Measurements from ENCODE around the gene COPG1. TPM values are rescaled to one million over a fixed set of nuclear protein-coding genes. Genes with fewer than 3 reads are reported as not detected.
A peak's percentile ranks its signal among the peaks of the same experiment; 100 is the strongest.

Gene COPG1
- total RNA-seq, 1 donor from 2014 or later = 183 TPM

- DNase-seq (ENCODE audit: low spot score) = peak; percentile 74
Observed at GRCh38 chr3:129313665-129314385, 64.4 kb downstream of the COPG1 start.

DNA sequence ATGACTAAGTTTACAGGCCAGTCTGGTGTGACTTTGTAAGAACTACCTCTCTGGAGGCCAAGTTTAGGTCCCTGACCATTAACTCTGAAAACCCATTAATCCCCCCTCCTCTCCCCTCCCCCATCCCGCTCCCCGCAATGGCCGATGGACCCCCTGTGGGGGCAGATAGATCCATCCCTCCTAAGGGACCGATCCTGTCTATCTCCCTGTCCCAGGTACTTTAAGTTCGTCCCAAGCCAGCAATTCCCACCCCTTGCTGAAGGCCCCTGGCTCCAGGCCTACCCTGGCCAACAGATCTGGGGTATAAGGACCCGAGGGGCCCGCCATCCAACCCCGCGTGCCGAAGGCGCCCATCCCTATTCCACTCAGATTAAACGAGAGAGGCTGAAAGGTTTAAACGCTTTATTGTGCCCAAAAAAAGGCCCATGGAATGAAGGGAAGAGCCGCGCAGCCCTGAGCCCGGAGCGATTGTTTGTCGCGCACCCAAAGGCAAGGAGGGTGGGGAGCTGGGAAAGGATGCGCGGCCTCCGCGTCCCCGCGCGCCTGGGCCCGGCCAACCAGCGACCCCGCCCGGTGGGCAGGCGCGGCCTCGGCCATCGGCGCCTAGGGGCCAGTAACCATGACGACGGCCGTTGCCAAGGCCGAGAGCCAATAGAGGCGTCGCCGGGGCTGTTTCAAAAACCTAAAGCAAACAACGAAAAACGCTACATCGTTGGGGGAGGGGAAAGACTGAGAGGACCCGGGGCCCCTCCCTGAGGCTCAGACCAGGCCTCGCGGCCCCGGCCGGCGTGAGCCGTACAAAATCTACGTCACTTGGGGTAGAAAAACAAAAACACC is 65.2 kb downstream of the COPG1 start:
- peak; percentile 95 for DNase-seq (ENCODE audit: low spot score)

- DNase-seq (ENCODE audit: low spot score) = peak; percentile 90
Observed at GRCh38 chr3:129315223-129315997, 66.0 kb downstream of the COPG1 start.

DNA sequence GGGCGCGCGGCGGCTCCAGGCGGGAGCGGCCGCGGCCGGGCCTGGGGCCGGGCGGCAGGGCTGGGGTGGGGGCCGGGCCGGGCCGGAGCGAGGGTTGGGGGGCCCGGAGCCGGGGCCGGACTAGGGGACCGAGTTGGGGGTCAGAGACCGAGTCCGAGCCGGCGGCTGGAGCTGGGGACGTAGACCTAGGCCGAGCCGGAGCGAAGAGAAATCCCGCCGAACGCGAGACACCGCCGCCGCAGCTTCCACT is 66.5 kb downstream of the COPG1 start:
- DNase-seq (ENCODE audit: low spot score) = no peak

DNA sequence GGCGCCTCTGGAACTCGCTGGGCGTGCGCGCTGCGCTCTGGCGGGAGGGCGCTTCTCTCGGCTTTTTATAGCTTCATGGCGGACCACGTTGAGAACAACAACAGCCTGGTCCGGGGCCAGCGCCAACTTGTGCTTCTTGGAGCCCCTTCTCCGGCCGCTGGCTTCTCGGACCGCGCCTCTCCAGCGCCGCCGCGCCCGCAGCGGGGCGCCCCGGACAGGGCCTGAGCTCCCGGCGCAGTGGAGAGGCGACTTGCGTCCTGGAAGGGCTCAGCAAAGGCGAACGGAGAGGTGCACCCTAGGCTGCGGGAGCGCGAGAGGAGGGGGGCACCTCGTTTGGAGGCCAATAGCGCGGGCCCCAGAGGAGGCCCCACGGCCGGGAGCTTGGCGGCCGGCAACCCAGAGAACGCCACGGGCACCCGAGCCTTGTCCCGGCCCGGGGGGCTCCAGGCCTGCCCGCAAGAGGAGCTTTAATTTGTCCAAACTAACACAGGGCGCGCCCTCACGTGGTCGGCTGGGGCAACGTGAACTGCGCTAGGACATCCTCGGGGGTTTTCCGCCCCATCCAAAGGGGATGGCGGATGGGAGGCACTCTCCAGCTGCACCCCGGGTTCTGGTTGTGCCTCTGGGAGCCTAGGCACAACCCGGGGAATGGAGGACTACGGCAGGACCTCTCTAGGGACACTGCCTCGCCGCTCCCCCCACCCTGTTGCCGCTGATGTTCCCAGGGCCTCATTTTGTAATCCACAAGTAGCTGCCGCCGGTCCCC is 67.0 kb downstream of the COPG1 start:
- peak; percentile 96 for DNase-seq (ENCODE audit: low spot score)

DNA sequence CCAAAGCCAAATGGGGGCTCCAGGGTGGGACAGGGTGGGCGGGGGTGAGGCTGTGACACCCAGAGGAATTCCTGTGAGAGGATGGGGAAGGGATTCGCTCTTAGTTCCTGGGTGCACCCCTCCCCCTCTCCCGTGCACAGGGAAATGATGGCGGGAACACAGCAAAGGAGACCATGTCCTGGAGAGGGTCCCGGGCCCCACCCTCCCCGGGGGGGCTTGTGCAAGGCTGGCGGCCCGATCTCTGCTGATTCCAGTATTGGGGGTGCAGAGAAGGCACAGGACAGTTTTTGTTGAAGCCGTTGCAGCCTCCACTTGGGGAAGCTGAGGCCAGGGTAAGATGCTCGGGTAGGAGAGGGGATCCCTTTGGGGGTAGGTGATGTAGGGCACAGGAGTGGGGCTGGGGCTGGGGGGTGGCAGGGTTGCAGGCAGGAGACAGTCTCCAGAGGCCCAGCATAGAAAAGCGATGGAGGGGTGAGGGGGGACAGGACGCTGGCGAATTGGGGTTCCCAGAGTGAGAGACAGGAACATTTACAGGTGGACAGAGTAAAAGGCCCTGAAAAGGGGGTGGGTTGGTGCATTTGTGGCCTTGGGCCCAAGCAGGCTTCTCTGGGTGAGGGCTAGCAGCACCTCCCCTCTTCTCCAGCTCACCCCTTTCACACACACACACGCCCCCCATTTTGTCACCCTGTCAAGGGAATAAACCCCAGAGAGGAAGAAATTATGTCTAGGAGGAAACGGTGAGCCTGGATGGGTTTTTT is 67.8 kb downstream of the COPG1 start:
- peak; percentile 85 for DNase-seq (ENCODE audit: low spot score)

DNA sequence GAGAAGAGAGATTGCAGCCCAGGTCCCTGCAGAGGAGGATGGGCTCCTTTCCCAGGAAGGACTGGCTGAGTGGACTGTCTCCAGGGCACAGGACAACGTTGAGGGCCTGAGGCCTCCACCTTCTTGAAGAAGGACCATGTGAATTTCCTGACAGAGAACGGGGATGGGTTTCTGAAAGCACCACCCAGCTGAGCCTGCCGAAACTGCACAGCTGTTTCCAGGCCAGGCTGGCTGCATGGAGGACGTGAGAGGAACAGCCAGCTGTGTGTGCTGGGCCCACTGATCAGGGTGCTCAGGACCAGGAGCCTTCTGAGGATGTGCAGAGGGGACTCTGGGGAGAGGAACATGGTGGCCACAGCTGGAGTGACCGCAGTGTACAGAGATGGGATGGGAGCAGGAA is 68.4 kb downstream of the COPG1 start:
- DNase-seq (ENCODE audit: low spot score) = no peak

GRCh38 chr3:129318921-129319320 is 69.5 kb downstream of the COPG1 start:
- no peak for DNase-seq (ENCODE audit: low spot score)

GRCh38 chr3:129320261-129320660 is 70.9 kb downstream of the COPG1 start:
- DNase-seq (ENCODE audit: low spot score) = no peak

DNA sequence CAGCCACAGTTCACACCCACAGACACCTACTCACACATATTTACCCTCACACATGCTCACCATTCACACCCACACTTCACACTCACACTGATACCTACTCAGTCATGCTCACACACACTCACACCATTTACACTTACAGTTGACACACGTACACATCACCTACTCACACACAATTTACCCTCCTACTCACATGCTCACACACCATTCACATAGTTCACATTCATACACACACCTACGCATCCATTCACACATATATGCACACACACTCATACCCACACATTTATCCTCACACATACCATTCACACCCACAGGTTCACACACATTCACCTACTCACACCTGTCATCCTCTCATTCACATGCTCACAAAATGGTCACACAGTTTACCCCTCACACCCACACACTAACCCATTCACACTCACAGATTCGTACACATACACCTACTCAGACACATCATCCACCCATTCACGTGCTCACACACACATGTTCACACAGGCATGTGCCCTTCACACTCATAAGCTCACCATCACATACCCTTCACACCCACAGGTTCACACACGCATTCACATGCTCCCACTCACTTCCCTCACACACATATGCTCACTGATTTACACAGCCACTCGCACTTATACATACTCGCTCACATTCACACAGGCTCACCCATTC is 71.5 kb downstream of the COPG1 start:
- DNase-seq (ENCODE audit: low spot score) = no peak

GRCh38 chr3:129321887-129322286 is 72.5 kb downstream of the COPG1 start:
- no peak for DNase-seq (ENCODE audit: low spot score)

GRCh38 chr3:129323651-129324294 is 74.4 kb downstream of the COPG1 start:
- no peak for DNase-seq (ENCODE audit: low spot score)

GRCh38 chr3:129324855-129325254 is 75.4 kb downstream of the COPG1 start:
- DNase-seq (ENCODE audit: low spot score) = no peak

DNA sequence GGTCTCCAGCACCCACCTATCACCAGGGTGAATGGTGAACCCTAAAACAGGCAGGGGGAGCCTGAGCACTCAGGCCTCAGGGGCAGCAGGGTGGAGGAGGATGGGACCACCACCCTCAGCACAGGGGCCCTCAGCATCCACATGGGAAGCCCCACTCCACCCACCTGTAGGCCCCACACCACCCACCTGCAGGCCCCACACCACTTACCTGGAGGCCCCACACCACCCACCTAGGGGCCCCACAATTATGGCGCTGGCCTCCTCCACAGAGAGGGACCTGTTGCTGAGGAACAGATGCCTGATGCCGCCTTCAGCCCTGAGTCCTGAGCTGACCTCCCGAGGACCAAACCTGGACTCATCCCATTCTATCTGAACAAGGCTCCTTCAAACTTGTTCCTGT is 76.0 kb downstream of the COPG1 start:
- no peak for DNase-seq (ENCODE audit: low spot score)

GRCh38 chr3:129326138-129326537 is 76.7 kb downstream of the COPG1 start:
- DNase-seq (ENCODE audit: low spot score) = no peak

DNA sequence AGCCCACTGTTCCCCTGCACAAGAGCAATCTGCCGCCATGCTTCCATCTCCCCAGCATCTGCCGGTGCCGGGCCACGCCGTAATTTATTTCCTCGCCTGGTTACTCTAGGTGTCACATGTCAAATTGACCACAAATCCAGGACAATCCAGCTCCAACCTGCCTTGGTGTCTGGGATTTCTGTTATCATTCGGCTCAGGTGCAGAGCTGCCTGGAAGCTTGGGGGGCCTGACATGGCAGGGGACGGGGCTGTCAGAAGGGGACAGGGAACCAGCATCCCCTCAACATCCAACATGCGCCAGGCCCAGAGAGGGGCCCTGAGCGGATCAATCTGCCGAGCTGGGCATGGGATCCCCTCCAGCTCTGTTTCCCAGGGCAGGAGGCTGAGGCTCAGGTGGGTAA is 77.2 kb downstream of the COPG1 start:
- no peak for DNase-seq (ENCODE audit: low spot score)

Measured in mesenteric fat pad (tissue), 1 donor.